Measurements from ENCODE around the gene APOD. TPM values are rescaled to one million over a fixed set of nuclear protein-coding genes. Genes with fewer than 3 reads are reported as not detected.

Gene APOD
- total and polyA plus RNA-seq, 2 of the 8 experiments (the other 6 are each of a cell fraction or from before 2014, with no cell fraction given), result not detected

DNA sequence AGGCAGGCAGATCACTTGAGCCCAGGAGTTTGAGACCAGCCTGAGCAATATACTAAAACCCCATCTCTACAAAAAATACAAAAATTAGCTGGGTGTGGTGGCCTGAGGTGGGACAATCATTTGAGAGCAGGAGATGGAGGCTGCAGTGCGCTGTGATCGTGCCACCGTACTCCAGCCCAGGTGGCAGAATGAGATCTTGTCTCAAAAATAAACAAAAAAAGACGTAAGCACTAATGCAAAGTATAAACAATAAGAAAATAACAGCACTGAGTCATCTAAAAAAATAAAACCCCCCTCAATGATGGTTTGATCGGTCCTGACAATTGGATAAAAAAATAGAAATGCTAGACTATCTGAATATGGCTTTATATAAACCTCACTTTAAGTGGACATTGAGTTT lies 44.3 kb downstream of the APOD start:
- Histone ChIP-seq H3K27ac (ENCODE audit: low read depth, low read length) (no peak overlapping the region), H3K23ac (ENCODE audit: insufficient read length) (no peak overlapping the region), H4K20me1 (replicated peaks in 1 of 2; ENCODE audit: control insufficient read depth in 1 of 2, insufficient read depth in 2 of 2, low read length in 2 of 2) (peaks cover 0 to 4% of the 10 kb centered on the region in 2 experiments), H4K5ac (ENCODE audit: insufficient read length, low read depth, low read length) (no peak overlapping the region), H3K56ac (replicated peaks; ENCODE audit: insufficient read length, low read depth, low read length) (no peak overlapping the region), H3K4me3 (ENCODE audit: extremely low read depth in 1 of 4, insufficient read depth in 2 of 4, low read depth in 3 of 4, low read length in 4 of 4) (no peak overlapping the region), H3K9ac (replicated peaks in 1 of 4; ENCODE audit: extremely low read depth in 1 of 4, low read depth in 3 of 4, low read length in 3 of 4) (no peak overlapping the region), H2BK120ac (replicated peaks; ENCODE audit: low read depth, low read length) (no peak overlapping the region), H2BK12ac (ENCODE audit: low read depth, low read length) (no peak overlapping the region), H3K27me3 (replicated peaks in 1 of 4; ENCODE audit: control insufficient read depth in 3 of 4, extremely low read depth in 1 of 4, insufficient read depth in 3 of 4, low read length in 3 of 4) (peaks cover 1 to 11% (median 9%) of the 10 kb centered on the region in 4 experiments; a peak in 6 of 7 replicates), H3K4me2 (ENCODE audit: insufficient read depth in 1 of 2, low read depth in 2 of 2, low read length in 2 of 2) (no peak overlapping the region), H2AK5ac (ENCODE audit: low read depth, low read length) (no peak overlapping the region), H3K14ac (ENCODE audit: insufficient read length) (no peak overlapping the region), H3K79me2 (ENCODE audit: control insufficient read depth in 1 of 2, insufficient read depth in 2 of 2, low read length in 2 of 2) (peaks cover 0 to 46% of the 10 kb centered on the region in 2 experiments; a peak in 2 of 4 replicates), H3K18ac (ENCODE audit: extremely low read depth, low read length) (no peak overlapping the region), H3K4me1 (replicated peaks in 1 of 4; ENCODE audit: control insufficient read depth in 3 of 4, insufficient read depth in 4 of 4, low read length in 3 of 4) (peaks cover 0 to 6% (median 2%) of the 10 kb centered on the region in 4 experiments; a peak in 2 of 7 replicates), H3K23me2 (ENCODE audit: low read depth, low read length) (peaks cover 3% of the 10 kb centered on the region), H2BK15ac (ENCODE audit: low read length) (no peak overlapping the region), H3K36me3 (ENCODE audit: control insufficient read depth in 2 of 4, insufficient read depth in 4 of 4, low read length in 3 of 4) (no peaks in the 10 kb centered on the region), H2BK20ac (ENCODE audit: low read length) (no peak overlapping the region), H3K4ac (replicated peaks; ENCODE audit: insufficient read length, low read depth, low read length) (no peak overlapping the region), H4K91ac (replicated peaks; ENCODE audit: insufficient read length, low read length) (no peak overlapping the region), H2BK5ac (ENCODE audit: low read depth, low read length) (no peak overlapping the region), H4K8ac (ENCODE audit: extremely low read depth, insufficient read depth, low read length) (no peak overlapping the region), H2AFZ (ENCODE audit: low read length) (no peak overlapping the region), H3K9me3 (ENCODE audit: insufficient read depth in 2 of 2, low read depth in 1 of 2, low read length in 1 of 2) (no peaks in the 10 kb centered on the region), H3K79me1 (ENCODE audit: low read depth, low read length) (peaks cover 5% of the 10 kb centered on the region)
- 93% methylated on average over 5 of the region's 5 CpGs; no CpG with 5 or more reads in 1 of the 2 experiments for WGBS, 2 experiments (ENCODE audit: extremely low coverage in 1 of 2, insufficient coverage in 1 of 2, insufficient read length in 1 of 2, insufficient replicate concordance in 2 of 2, low coverage in 1 of 2, low lambda C conversion rate in 2 of 2, missing lambda C conversion rate in 1 of 2)
- DNase-seq (ENCODE audit: low read depth in 1 of 2, low spot score in 2 of 2) (no peak), FAIRE-seq (no peak)
- CTCF ChIA-PET (ENCODE audit: partially characterized antibody), result no interaction called here
- POLR2A ChIA-PET (ENCODE audit: partially characterized antibody), result no interaction called here
- TF ChIP-seq JUN (IDR thresholded peaks at IDR 0.05; ENCODE audit: low read depth, low read length), result no peak
- TF ChIP-seq, protein P1, sequence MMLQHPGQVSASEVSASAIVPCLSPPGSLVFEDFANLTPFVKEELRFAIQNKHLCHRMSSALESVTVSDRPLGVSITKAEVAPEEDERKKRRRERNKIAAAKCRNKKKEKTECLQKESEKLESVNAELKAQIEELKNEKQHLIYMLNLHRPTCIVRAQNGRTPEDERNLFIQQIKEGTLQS (IDR thresholded peaks at IDR 0.05; ENCODE audit: insufficient read depth, low read depth, low read length), result no peak
- no peak for TF ChIP-seq GTF2F1 (IDR thresholded peaks at IDR 0.05; ENCODE audit: borderline replicate concordance, low read depth, low read length)
- TF ChIP-seq MAFK (IDR thresholded peaks at IDR 0.05; ENCODE audit: low read depth, low read length), result no peak
- TF ChIP-seq SIN3A (conservative IDR thresholded peaks at IDR 0.05 in 1 of 2, IDR thresholded peaks at IDR 0.05 in 1 of 2; ENCODE audit: low read depth in 1 of 2, low read length in 2 of 2), result no peak
- TF ChIP-seq ATF2 (IDR thresholded peaks at IDR 0.05; ENCODE audit: low read length), result no peak
- no peak for TF ChIP-seq BRCA1 (IDR thresholded peaks at IDR 0.05; ENCODE audit: low read depth, low read length)
- TF ChIP-seq BACH1 (IDR thresholded peaks at IDR 0.05; ENCODE audit: low read length), result no peak
- no peak for TF ChIP-seq BCL11A (IDR thresholded peaks at IDR 0.05; ENCODE audit: low read depth in 2 of 2, low read length in 2 of 2)
- no peak for TF ChIP-seq RNF2 (IDR thresholded peaks at IDR 0.05; ENCODE audit: borderline replicate concordance, low read depth, low read length, missing control alignments, poor library complexity, severe bottlenecking)
- TF ChIP-seq HDAC2 (IDR thresholded peaks at IDR 0.05; ENCODE audit: borderline replicate concordance in 1 of 2, low read depth in 2 of 2, low read length in 2 of 2), result no peak
